GM23248 (cell line): Measurements from ENCODE around the gene S1PR1. TPM values are rescaled to one million over a fixed set of nuclear protein-coding genes. Genes with fewer than 3 reads are reported as not detected.
"Not testable (repeated sequence)": the region's sequence is repeated elsewhere in the genome, so short reads cannot be mapped to it uniquely, and the experiment has no call there.

ENCODE experiments used
- DNase-seq: peaks from one replicate; pipeline ENCODE4 v3.0.0-alpha.2; 2015
- H2AFZ ChIP-seq: fragments of 200-600 bp; sonication (generic); 2 replicates; pipeline ENCODE4 v1.6.1; 2016; ENCODE audit warnings: antibody characterized with exemption
- H3F3A ChIP-seq: fragments of 200-600 bp; sonication (generic); 2 replicates; pipeline ENCODE4 v1.6.1; 2016; ENCODE audit warnings: mild to moderate bottlenecking, antibody characterized with exemption, mixed run types; ENCODE audit not compliant: insufficient read depth
- H3K27ac ChIP-seq: fragments of 200-600 bp; sonication (generic); 2 replicates; pipeline ENCODE4 v1.5.1; 2016; ENCODE audit warnings: mild to moderate bottlenecking
- H3K27me3 ChIP-seq: fragments of 200-600 bp; sonication (generic); replicated peaks from 2 replicates; pipeline ENCODE4 v1.6.1; 2016; ENCODE audit warnings: mild to moderate bottlenecking; ENCODE audit not compliant: insufficient read depth
- H3K36me3 ChIP-seq: fragments of 200-600 bp; sonication (generic); 2 replicates; pipeline ENCODE4 v1.6.1; 2016; ENCODE audit warnings: low read depth, mild to moderate bottlenecking
- H3K4me1 ChIP-seq: fragments of 200-600 bp; sonication (generic); 2 replicates; pipeline ENCODE4 v1.6.1; 2016; ENCODE audit warnings: mild to moderate bottlenecking; ENCODE audit not compliant: insufficient read depth
- H3K4me2 ChIP-seq: fragments of 200-600 bp; sonication (generic); one replicate; pipeline ENCODE4 v1.6.1; 2016; ENCODE audit warnings: mild to moderate bottlenecking; ENCODE audit not compliant: unreplicated experiment
- H3K4me3 ChIP-seq: fragments of 200-600 bp; sonication (generic); 2 replicates; pipeline ENCODE4 v1.5.1; 2016; ENCODE audit warnings: mild to moderate bottlenecking
- H3K79me2 ChIP-seq: fragments of 200-600 bp; sonication (generic); 2 replicates; pipeline ENCODE4 v1.6.1; 2016; ENCODE audit warnings: mild to moderate bottlenecking; ENCODE audit not compliant: insufficient read depth
- H3K9ac ChIP-seq: fragments of 200-600 bp; sonication (generic); 2 replicates; pipeline ENCODE4 v1.6.1; 2016; ENCODE audit warnings: mild to moderate bottlenecking
- H3K9me2 ChIP-seq: fragments of 200-600 bp; sonication (generic); 2 replicates; pipeline ENCODE4 v1.6.1; 2016; ENCODE audit warnings: mixed run types, mild to moderate bottlenecking, moderate library complexity; ENCODE audit not compliant: insufficient read depth
- H3K9me3 ChIP-seq: fragments of 200-600 bp; sonication (generic); one replicate; pipeline ENCODE4 v1.6.1; 2017; ENCODE audit warnings: low read depth
- H4K20me1 ChIP-seq: fragments of 200-600 bp; sonication (generic); 2 replicates; pipeline ENCODE4 v1.6.0; 2016; ENCODE audit not compliant: insufficient read depth
- EZH2 ChIP-seq: fragments of 200-600 bp; sonication (generic); IDR thresholded peaks from 2 replicates; pipeline ENCODE4 v1.6.1; 2018; ENCODE audit warnings: antibody characterized with exemption, mild to moderate bottlenecking; ENCODE audit not compliant: insufficient read depth, poor library complexity, severe bottlenecking
- EZH2phosphoT487 ChIP-seq: fragments of 200-600 bp; sonication (generic); IDR thresholded peaks from 2 replicates; pipeline ENCODE4 v1.6.1; 2018; ENCODE audit warnings: antibody characterized with exemption, moderate library complexity, mild to moderate bottlenecking, low read depth; ENCODE audit not compliant: insufficient read depth
- WGBS, 2 experiments: methylation state at CpG; one replicate each; pipeline ENCODE4 v1.1.6; 2015 to 2017; ENCODE audit warnings: low lambda C conversion rate in 2 of 2, low coverage in 1 of 2; ENCODE audit errors: missing lambda C conversion rate in 2 of 2; 5-methylcytosine and 5-hydroxymethylcytosine counted together
- in situ Hi-C: fragments of 300-500 bp; cut with MboI; formaldehyde crosslinking; loops from 2 replicates; pipeline ENCODE4 v1.15.0; 2020
- polyA plus RNA-seq: library from polyadenylated mRNA; unstranded; fragments of >200 nt; fragmentation: Nextera tagmentation; extraction: Ambion mirVana; gene quantifications from 2 replicates; pipeline ENCODE4 v1.2.1, GENCODE V29; 2016
- total RNA-seq: library from RNA; depleted of rRNA; stranded (reverse); fragments of >200 nt; shearing (Covaris generic); gene quantifications from 2 replicates; pipeline ENCODE4 v1.2.3, GENCODE V29; 2014; rRNA removed

Gene S1PR1
- total RNA-seq (42.6 and 44.3 TPM in 2 replicates), polyA plus RNA-seq (48.5 and 52.2 TPM in 2 replicates)

GRCh38 chr1:101236516-101237228 lies at the start of gene S1PR1:
Gene S1PR1 (plus strand): TSS chr1:101237019. CDS start chr1:101238985, 1,966 bp downstream.
- in situ Hi-C loops, result no loop called here
- H3K27me3 ChIP-seq, result no peaks in the 10 kb centered on the region
- H3K4me3 ChIP-seq, result peak within 1 kb of the TSS; percentile 88
- peaks cover 2% of the 10 kb centered on the region for H3K36me3 ChIP-seq
- H3K4me2 ChIP-seq, result peak within 1 kb of the TSS; percentile 92
- peak within 1 kb of the TSS; percentile 76 for H3K9ac ChIP-seq
- peak within 1 kb of the TSS; percentile 63 for H3K27ac ChIP-seq
- TF ChIP-seq EZH2phosphoT487 (no peak), EZH2 (no peak)
- H3K4me1 ChIP-seq, result peaks cover 6% of the 10 kb centered on the region; the same call in 1 of the 2 replicates
- 1 to 2% methylated on average over 40 to 46 of the region's 46 CpGs for WGBS, 2 experiments
- H4K20me1 ChIP-seq, result no peaks in the 10 kb centered on the region
- H3K9me3 ChIP-seq, result no peaks in the 10 kb centered on the region
- peak within 1 kb of the TSS; percentile 88 for H2AFZ ChIP-seq
- H3F3A ChIP-seq, result peaks cover 9% of the 10 kb centered on the region
- no peaks in the 10 kb centered on the region for H3K9me2 ChIP-seq
- peak; percentile 81 for DNase-seq
- peaks cover 34% of the 10 kb centered on the region for H3K79me2 ChIP-seq

- Histone ChIP-seq H4K20me1 (no peaks in the 10 kb centered on the region), H3K4me3 (no peak overlapping the region), H3K9ac (no peak overlapping the region), H3K9me2 (no peaks in the 10 kb centered on the region), H3K79me2 (no peaks in the 10 kb centered on the region), H3K4me1 (peaks cover 23% of the 10 kb centered on the region), H3K27ac (no peak overlapping the region), H3K4me2 (no peak overlapping the region), H3K36me3 (no peaks in the 10 kb centered on the region), H3F3A (no peaks in the 10 kb centered on the region; the same call in 1 of the 2 replicates), H3K27me3 (no peaks in the 10 kb centered on the region), H3K9me3 (no peaks in the 10 kb centered on the region), H2AFZ (no peak overlapping the region)
- DNase-seq, result peak; percentile 43
- in situ Hi-C loops, result no loop called here
- no peak for TF ChIP-seq EZH2phosphoT487
- no peak for TF ChIP-seq EZH2
These were observed 49.5 kb upstream of the S1PR1 start for GRCh38 chr1:101187297-101187696.

GRCh38 chr1:101188331-101188730 lies 48.5 kb upstream of the S1PR1 start:
- H3K36me3 ChIP-seq, result no peaks in the 10 kb centered on the region
- peaks cover 23% of the 10 kb centered on the region for H3K4me1 ChIP-seq
- no peak overlapping the region for H3K4me3 ChIP-seq
- no peaks in the 10 kb centered on the region for H3K9me3 ChIP-seq
- DNase-seq, result peak; percentile 17
- no peak overlapping the region for H3K4me2 ChIP-seq
- no peak overlapping the region for H2AFZ ChIP-seq
- WGBS, 2 experiments, result 92 to 96% methylated on average over 1 of the region's 1 CpG
- no peaks in the 10 kb centered on the region for H3K27me3 ChIP-seq
- in situ Hi-C loops, result no loop called here
- no peaks in the 10 kb centered on the region for H3K9me2 ChIP-seq
- H3F3A ChIP-seq, result no peaks in the 10 kb centered on the region; the same call in 1 of the 2 replicates
- TF ChIP-seq EZH2 (no peak), EZH2phosphoT487 (no peak)
- H3K79me2 ChIP-seq, result no peaks in the 10 kb centered on the region
- no peak overlapping the region for H3K27ac ChIP-seq
- H3K9ac ChIP-seq, result no peak overlapping the region
- no peaks in the 10 kb centered on the region for H4K20me1 ChIP-seq

- H3K9me2 ChIP-seq, result not testable (repeated sequence)
These were observed 47.9 kb upstream of the S1PR1 start for GRCh38 chr1:101188968-101189367.

More at GRCh38 chr1:101188968-101189367, 47.9 kb upstream of the S1PR1 start:
- H3K27ac ChIP-seq, H3K27me3 ChIP-seq, in situ Hi-C loops, H3K4me3 ChIP-seq, H3F3A ChIP-seq, DNase-seq, H2AFZ ChIP-seq, H3K4me2 ChIP-seq, H3K79me2 ChIP-seq, H4K20me1 ChIP-seq, H3K9ac ChIP-seq, H3K36me3 ChIP-seq, H3K9me3 ChIP-seq: not testable (repeated sequence)
- peaks cover 23% of the 10 kb centered on the region for H3K4me1 ChIP-seq
